Breast epithelium (tissue), 4 donors: ENCODE data around the gene MPST. TPM values are rescaled to one million over a fixed set of nuclear protein-coding genes. Genes with fewer than 3 reads are reported as not detected.

Source experiments
- DNase-seq, 2 donors: peaks; one replicate each; pipeline ENCODE4 v3.0.0-alpha.2; 2019; ENCODE audit warnings: low spot score in 2 of 2
- H3K27ac ChIP-seq, 2 donors: fragments of 200-600 bp; sonication (generic) in 1 of 2; one replicate each; pipeline ENCODE4 v1.5.1; 2016 to 2019; ENCODE audit warnings: mild to moderate bottlenecking in 1 of 2
- H3K27me3 ChIP-seq, 2 donors: fragments of 200-600 bp; sonication (generic) in 1 of 2; one replicate each; pipeline versions ENCODE4 v1.5.1 to v1.6.0; 2017 to 2019; ENCODE audit warnings: control low read depth in 1 of 2, mild to moderate bottlenecking in 1 of 2
- H3K36me3 ChIP-seq: fragments of 200-600 bp; one replicate; pipeline ENCODE4 v1.5.1; 2019
- H3K4me1 ChIP-seq, 2 donors: fragments of 200-600 bp; sonication (generic); one replicate each; pipeline ENCODE4 v1.5.1; 2016 to 2019; ENCODE audit warnings: control low read depth in 1 of 2
- H3K4me3 ChIP-seq, 3 donors: fragments of 200-600 bp; sonication (generic); 1 replicate in 2 of 3; 2 replicates in 1 of 3; pipeline ENCODE4 v1.5.1; 2016 to 2019; ENCODE audit warnings: mild to moderate bottlenecking in 3 of 3, moderate library complexity in 2 of 3
- H3K9me3 ChIP-seq, 2 donors: fragments of 200-600 bp; sonication (generic) in 1 of 2; one replicate each; pipeline ENCODE4 v1.5.1; 2016 to 2019; ENCODE audit warnings: control low read depth in 1 of 2
- POLR2A ChIP-seq: fragments of 450-650 bp; IDR thresholded peaks from one replicate; pipeline ENCODE4 v1.6.1; 2016; ENCODE audit warnings: antibody characterized with exemption, mild to moderate bottlenecking, moderate library complexity
- POLR2AphosphoS5 ChIP-seq, 3 donors: sonication (generic); formaldehyde crosslinking; IDR thresholded peaks; one replicate each; pipeline ENCODE4 v1.6.1; 2017; ENCODE audit warnings: antibody characterized with exemption in 3 of 3
- intact Hi-C: fragments of 100-400 bp; cut with DNase I; formaldehyde crosslinking; loops from one replicate; pipeline ENCODE4 v1.15.1; 2023; ENCODE audit warnings: low total_unique reads
- total RNA-seq, 3 donors: library from RNA; depleted of rRNA; stranded (reverse); fragments of >200 nt; gene quantifications; one replicate each; pipeline ENCODE4 v1.1.0, GENCODE V29; 2016
- TF ChIP-seq, protein P1 (sequence below), 3 donors: fragments of 450-650 bp; IDR thresholded peaks; one replicate each; pipeline ENCODE4 v1.5.1; 2016 to 2017; ENCODE audit warnings: antibody characterized with exemption in 3 of 3, mild to moderate bottlenecking in 3 of 3, moderate library complexity in 3 of 3

MPST gene
- total RNA-seq, 3 donors from 2014 or later = 72.0 to 175 (median 113) TPM

DNA sequence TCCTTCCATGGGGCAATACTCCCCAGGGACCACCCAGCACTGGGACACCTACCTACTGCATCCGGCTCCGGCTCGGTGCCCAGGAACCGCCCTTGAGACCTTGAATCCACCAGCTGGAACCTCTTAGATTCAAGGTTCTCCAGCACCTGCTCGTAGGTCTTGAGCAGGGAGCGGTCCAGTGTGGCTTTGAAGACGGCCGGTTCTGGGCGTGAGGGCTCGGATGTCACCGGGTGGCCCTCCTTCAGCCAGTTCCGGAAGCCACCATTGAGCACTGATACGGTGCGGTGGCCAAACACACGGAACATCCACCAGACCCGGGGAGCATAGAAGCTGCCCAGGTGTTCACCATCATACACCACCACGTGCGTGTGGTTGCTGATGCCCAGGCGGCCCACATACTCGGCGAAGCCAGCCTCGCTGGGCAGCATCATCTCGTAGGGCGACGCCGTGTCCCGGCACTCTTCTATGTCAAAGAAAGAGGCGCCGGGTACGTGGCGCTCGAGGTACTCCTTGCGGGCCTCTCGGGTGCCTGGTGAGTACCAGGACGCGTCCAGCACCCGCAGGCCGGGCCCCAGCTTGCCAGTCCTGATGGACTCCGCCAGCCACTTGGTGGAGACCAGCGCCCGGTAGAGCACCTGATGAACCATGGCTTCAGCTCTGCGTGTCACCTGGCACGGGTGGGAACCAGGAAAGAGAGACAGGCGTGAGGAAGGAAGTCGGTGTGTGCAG is 1.3 kb upstream of the MPST start:
- no peak for TF ChIP-seq POLR2AphosphoS5 (IDR thresholded peaks at IDR 0.05)
- no peak for TF ChIP-seq POLR2A
- TF ChIP-seq, protein P1, sequence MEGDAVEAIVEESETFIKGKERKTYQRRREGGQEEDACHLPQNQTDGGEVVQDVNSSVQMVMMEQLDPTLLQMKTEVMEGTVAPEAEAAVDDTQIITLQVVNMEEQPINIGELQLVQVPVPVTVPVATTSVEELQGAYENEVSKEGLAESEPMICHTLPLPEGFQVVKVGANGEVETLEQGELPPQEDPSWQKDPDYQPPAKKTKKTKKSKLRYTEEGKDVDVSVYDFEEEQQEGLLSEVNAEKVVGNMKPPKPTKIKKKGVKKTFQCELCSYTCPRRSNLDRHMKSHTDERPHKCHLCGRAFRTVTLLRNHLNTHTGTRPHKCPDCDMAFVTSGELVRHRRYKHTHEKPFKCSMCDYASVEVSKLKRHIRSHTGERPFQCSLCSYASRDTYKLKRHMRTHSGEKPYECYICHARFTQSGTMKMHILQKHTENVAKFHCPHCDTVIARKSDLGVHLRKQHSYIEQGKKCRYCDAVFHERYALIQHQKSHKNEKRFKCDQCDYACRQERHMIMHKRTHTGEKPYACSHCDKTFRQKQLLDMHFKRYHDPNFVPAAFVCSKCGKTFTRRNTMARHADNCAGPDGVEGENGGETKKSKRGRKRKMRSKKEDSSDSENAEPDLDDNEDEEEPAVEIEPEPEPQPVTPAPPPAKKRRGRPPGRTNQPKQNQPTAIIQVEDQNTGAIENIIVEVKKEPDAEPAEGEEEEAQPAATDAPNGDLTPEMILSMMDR (IDR thresholded peaks at IDR 0.05) = no peak
- Histone ChIP-seq H3K9me3 (no peaks in the 10 kb centered on the region), H3K27me3 (no peaks in the 10 kb centered on the region), H3K27ac (peak overlapping the region; percentile 88 to 96), H3K4me3 (peak overlapping the region; percentile 91 to 98 (median 94)), H3K36me3 (no peaks in the 10 kb centered on the region), H3K4me1 (peaks cover 0 to 15% of the 10 kb centered on the region in 2 donors)
- intact Hi-C loops = no loop called here
- no peak for DNase-seq

DNA sequence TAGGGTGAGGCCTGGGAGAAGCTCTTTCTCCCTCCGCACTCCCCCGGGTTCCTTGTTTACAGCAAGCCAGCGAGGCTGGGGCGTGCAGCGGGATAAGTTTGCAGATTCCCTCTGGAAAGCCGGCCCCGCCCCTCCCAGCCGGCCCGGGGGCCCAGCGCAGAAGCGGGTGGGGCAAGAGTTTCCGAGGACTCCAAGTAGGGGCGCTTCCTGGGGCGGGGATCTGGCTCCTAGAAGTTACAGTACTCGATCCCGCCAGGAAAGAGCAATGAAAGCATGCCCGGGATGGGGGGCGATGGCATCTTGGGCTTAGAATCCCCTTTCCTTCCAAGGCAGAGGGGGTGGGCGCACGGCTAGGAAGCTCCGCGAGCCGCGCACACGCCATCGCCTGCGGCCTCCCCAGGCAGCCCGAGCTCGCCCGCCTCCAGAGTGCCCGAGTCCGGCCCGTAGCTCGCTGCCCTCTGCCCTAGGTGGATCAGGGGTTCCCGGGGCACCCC is 680 bp upstream of the MPST start:
- no peaks in the 10 kb centered on the region for H3K36me3 ChIP-seq
- peak overlapping the region; percentile 88 to 96 for H3K27ac ChIP-seq
- no peak for DNase-seq
- H3K4me1 ChIP-seq = peaks cover 0 to 15% of the 10 kb centered on the region in 2 donors
- TF ChIP-seq POLR2A (no peak), POLR2AphosphoS5 (IDR thresholded peaks at IDR 0.05) (no peak)
- TF ChIP-seq, protein P1 (IDR thresholded peaks at IDR 0.05) = no peak
- H3K9me3 ChIP-seq = no peaks in the 10 kb centered on the region
- peak overlapping the region; percentile 91 to 98 (median 94) for H3K4me3 ChIP-seq
- intact Hi-C loops = no loop called here
- no peaks in the 10 kb centered on the region for H3K27me3 ChIP-seq

DNA sequence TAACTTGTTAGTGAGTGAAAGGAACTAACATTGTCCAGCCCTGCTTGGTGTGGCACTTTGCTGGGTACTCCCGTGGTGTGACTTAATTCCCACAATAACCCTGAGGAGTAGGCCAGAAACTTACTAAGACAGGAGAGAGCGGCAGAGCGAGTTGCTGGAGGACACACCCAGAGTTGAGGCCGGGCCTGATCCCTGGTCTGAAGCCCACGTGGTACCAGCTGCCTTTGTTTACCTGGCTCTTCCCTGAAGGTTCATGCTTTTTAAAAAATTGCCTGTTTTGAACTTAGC is 594 bp downstream of the MPST start:
- H3K36me3 ChIP-seq = no peaks in the 10 kb centered on the region
- no peaks in the 10 kb centered on the region for H3K9me3 ChIP-seq
- intact Hi-C loops = no loop called here
- H3K27ac ChIP-seq = peak overlapping the region; percentile 88 to 96
- TF ChIP-seq POLR2AphosphoS5 (IDR thresholded peaks at IDR 0.05) = no peak
- no peak for TF ChIP-seq POLR2A
- TF ChIP-seq, protein P1 (IDR thresholded peaks at IDR 0.05) = no peak
- H3K27me3 ChIP-seq = no peaks in the 10 kb centered on the region
- peaks cover 0 to 15% of the 10 kb centered on the region in 2 donors for H3K4me1 ChIP-seq
- peak overlapping the region; percentile 91 to 98 (median 94) for H3K4me3 ChIP-seq
- no peak for DNase-seq

DNA sequence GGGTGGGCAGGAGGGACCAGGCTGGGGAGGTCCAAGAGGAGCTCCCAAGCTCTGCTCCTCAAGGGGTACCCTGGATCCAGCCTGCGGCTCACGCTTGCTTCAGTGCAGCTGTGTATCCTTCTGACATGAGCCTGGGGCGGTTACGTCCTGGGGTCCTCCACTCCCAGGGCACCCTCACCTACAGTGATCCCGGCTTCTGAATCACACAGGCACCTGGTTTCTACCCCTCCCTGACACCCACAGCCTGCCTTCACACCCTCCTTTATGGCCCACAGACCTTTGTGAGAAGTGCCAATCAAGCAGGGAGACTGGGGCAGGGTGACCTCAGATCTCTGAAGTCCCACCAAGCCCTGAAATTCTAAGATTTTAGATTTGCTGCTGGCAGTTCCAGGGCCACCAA is 1.5 kb downstream of the MPST start:
- Histone ChIP-seq H3K9me3 (no peaks in the 10 kb centered on the region), H3K27ac (no peak overlapping the region), H3K4me1 (peaks cover 0 to 15% of the 10 kb centered on the region in 2 donors), H3K36me3 (no peaks in the 10 kb centered on the region), H3K27me3 (no peaks in the 10 kb centered on the region), H3K4me3 (peak overlapping the region in 2 of 3 donors; percentile 91 to 98)
- intact Hi-C loops = no loop called here
- DNase-seq = no peak
- TF ChIP-seq, protein P1 (IDR thresholded peaks at IDR 0.05) = no peak
- TF ChIP-seq POLR2AphosphoS5 (IDR thresholded peaks at IDR 0.05) (no peak), POLR2A (no peak)

DNA sequence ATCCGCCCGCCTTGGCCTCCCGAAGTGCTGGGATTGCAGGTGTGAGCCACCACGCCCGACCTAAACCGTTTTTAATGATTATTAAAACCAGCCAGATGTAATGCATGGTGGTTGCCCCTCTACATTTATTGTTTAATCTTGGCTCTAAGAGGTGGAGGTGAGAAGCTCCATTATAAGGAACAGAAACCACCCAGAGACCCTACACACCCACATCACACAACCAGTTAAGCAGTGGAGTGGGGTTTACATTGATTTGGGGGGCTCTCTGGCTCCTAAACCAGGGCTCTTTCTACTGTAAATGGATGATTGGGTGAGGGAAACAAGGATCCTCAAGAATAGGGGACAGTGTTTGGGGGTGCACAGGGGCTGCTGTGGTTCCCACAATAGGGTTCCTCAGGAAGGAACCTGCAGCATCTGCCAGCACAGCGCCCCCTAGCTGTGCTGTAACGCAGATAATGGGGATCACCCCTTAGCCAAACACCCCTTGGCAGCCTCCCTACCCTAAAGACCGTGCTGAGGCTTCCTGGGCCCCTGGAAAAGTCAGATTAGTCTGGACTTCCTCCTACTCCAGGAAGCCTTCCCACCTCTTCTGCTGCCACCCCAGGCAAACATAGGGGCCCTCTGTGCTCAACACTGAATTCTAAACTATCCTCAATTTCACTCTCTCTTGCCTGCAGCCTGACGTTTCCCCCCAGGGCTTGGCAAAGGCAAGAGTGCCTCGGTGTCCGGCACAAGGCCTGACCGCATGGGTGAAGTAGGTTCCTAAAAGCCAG is 2.4 kb downstream of the MPST start:
- Histone ChIP-seq H3K27me3 (no peaks in the 10 kb centered on the region), H3K4me3 (no peak overlapping the region), H3K27ac (no peak overlapping the region), H3K36me3 (no peaks in the 10 kb centered on the region), H3K9me3 (no peaks in the 10 kb centered on the region), H3K4me1 (peaks cover 0 to 15% of the 10 kb centered on the region in 2 donors)
- TF ChIP-seq, protein P1 (IDR thresholded peaks at IDR 0.05) = peak in 2 of 3 donors; percentile 43 to 45
- TF ChIP-seq POLR2A = no peak
- no peak for DNase-seq
- intact Hi-C loops = no loop called here
